Hematopoietic multipotent progenitor cell treated with erythropoietin and hydrocortisone succinate and interleukin-3 and kit ligand, for 15 days (in vitro differentiated cells): ENCODE data around the gene CD6.

ENCODE experiments used
- DNase-seq: peaks from one replicate; pipeline ENCODE4 v3.0.0-alpha.2; 2015; ENCODE audit warnings: low spot score

CD6 gene

DNA sequence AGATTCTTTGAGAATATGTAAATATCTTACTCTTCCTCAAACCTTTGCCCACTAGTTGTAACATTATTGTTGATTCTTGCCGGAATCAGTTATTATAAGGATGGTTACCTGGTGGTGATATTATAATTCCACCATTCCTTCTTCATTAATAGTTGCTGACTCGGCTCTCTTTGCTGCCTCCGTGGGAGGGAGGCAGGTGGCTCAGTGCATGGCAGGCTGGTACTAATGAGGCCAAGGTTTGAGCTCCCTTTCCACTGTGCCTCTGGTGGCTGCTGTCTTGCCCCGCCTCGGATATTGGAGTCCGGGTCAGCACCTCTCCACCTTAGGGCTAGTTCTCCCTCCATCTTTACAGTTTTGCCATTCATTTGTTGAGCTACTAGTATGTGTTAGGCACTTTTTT lies 12.7 kb downstream of the CD6 start:
- no peak for DNase-seq

DNA sequence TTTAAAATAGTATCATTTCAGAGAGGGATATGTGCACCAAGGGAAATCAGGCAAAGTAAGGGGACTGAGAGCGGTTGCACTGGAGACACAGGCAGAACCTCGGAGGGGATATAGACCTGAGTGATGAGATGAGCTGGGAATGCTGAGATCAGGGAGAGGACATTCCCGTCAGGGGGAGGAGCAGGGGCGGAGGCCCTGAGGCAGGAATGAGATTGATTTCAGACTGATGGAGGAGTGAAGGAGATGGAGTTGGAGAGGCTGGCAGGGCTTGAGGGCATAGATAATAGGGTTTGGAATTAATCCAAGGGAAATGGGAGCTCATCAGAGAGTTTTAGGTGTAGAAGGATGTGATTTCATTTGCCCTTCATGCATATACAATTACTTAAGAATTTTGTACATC lies 13.2 kb downstream of the CD6 start:
- no peak for DNase-seq

DNA sequence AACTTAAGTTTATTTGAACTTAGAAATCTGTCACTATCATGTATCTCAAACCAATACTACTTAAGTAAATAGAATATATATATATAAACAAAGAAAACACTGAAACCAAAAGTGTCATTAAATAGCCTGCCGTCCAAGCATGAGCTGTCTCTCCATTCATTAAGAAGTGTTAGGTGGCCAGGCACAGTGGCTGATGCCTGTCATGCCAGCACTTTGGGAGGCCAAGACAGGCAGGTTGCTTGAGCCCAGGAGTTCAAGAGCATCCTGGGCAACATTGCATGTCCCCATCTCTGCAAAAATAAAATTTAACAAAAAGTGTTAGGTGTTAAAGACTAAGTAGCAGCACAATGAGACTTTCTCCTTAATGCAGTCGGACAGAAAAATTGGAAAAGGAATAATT lies 14.0 kb downstream of the CD6 start:
- DNase-seq: no peak

DNA sequence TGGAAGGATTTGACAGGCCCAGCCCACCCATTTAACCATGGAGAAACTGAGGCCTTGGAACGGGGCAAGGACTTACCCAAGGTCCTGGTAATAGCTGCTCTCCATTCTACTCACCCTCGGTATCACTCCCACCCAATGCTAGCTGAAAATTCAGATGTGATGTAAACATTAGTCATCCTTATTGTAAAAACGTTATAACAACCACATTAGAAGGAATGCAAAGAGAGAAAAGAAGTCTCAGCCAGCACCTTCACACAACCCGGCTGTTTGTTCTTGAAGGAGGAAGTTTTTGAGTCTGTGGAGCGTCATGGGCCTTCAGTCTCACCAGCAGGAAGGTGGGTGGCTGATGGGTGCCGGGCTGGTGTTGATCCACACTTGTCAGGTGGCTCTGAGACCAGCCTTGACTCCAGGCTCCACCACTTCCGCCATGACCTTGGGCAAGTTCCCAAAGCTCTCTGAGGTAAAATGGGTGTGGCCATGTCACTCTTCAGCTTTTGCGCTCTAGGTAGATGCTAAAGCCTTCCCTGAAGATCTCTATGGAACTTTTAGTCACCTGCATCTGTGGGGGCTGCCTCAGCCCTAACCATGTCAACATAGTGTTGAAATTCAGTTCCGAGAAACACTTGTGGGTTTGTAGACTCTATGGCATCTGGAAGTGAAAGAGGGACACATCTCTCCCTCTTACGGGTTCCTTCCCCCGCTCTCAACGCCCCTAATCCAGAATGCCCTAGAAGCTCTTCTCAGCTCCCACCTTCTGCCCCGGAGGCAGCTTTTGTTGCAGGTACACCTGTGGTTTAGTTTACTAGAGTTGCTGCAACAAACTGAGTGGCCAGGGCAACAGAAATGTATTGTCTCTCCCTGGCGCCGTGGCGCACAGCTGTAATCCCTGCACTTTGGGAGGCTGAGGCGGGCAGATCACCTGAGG lies 14.8 kb downstream of the CD6 start:
- DNase-seq: no peak

DNA sequence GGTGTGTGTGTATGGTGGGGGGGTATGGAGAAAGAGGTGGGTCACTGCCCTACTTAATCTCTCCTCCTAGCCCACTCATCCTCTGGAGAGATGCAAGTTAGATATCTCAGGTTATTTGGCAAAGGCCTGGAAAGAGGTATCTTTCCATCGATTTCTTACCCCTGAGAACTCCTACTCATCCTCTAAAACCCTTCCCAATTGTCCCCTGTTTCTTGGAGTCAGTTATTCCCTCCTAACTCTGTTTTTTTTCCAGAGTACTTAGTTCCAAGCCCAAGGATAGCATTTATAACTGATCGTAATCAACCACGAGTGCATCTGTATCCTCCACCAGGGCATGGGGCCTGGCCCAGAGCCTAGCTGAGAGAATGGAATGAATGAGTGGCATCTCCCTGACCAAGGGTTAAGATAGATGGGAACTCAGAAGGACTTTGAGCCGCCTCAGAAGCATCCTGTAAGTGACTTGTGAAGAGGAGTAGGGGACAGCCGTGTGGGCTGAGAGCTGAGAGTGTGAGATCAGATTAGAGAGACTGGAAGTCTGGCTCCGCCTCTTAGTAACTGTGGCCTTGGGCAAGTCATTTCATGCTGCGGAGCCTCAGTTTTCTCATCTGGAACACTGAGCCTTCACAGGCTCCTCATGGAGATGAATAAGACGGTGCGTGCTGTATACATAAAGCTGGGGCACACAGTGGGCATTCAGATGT lies 16.2 kb downstream of the CD6 start:
- DNase-seq: no peak

DNA sequence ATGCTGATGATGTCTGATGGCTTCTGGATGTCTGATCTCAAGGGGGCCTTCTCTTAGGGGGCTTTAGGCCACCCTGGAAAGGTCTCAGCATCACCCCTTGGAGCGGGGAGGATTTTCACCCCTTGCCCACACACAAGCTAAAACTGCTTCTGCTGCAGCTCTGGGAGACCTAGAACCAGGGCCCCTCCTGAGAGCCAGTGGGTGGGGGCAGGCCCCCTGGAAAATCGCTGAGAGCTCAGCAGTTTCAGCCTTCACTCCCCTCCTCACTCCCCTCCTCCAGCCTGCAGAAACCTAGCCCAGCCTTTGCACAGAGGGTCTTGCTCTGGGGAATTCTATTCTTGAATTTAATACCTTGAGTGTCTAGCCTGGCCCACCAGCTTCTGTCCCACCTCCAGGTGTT lies 17.2 kb downstream of the CD6 start:
- no peak for DNase-seq

DNA sequence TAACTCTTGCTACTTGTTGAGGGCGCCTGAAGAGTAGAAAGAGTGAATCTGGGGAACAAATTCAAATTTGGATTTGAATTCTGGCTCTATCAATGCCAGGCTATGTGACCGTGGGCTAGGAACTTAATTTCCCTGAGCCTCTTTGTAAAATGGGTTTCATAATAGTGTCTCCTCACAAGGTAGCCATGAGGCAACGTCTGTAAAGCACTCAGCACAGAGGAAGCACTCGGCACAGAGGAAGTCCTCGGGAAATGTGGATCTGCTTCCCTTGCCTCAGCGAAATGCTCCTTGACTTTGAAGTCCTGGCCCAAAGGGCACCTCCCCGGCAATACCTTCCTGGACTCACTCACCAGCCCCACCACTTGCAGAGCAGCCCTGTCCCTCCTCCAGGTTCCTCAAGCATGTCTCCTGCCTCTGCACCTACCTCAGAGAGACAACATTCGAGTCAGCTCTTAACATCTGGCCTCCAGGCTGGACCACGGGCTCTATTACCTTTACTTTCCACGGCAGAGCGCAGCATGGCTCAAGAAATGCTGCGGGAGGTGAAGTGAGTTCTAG lies 17.7 kb downstream of the CD6 start:
- DNase-seq: no peak

DNA sequence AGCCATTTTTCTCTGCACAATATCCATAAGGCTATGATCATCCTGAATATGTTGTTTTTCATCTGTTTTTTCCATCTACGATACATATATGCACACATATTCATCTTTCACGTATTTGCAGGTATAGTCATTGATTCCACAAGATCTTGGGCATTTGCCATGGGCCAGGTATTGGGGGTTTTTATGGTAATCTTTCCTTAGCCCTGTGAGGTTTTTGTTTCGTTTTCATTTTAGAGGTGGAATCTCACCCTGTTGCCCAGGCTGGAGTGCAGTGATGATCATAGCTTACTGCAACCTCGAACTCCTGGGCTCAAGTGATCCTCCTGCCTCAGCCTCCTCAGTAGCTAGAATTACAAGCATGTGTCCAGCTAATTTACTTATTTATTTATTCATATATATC lies 20.0 kb downstream of the CD6 start:
- DNase-seq: no peak

DNA sequence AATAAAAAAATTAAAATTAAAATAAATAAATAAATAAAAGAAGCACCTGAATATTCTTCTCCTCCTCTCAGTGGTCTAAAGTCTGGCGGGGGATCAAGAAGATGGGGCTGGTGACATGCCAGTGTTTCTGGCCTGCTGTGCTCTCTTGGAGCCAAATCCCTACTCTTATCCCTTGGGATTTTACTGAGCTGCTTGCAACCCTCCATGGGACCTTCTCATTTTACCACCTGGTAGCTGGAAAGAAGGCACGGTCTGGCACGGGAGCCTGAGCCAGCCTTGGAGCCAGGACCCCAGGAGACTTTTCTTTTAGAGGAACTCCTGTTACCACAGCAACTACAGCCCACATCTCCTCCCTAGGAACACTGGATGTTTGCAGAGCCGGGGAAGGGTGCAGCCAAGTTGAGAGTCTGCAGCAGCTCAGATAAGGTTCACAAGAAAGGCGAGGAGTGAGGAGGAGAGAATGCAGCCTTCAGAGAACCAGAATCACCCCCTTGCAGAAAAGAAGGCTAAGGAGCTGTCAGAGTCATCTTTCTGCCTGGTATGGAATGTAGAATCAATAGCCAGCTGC lies 21.4 kb downstream of the CD6 start:
- DNase-seq: no peak

DNA sequence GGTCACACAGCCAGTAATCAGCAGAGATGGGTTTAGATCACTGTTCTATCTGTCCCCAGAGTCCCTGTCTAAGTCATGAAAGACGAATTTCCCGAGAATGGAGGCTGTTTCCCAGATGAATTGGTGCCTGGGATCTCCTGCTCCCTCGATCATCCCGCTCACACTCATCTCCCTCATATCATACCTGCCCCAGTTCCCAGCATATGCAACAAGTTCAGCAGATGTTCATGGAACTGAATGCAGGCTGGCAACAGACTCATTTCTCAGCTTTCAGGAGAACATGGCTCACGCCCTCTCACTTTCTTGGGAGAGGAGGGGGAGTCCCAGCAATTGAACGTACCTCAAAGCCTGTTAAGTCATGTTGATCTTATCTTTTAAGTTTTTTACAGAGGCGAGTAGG lies 22.1 kb downstream of the CD6 start:
- DNase-seq: no peak

DNA sequence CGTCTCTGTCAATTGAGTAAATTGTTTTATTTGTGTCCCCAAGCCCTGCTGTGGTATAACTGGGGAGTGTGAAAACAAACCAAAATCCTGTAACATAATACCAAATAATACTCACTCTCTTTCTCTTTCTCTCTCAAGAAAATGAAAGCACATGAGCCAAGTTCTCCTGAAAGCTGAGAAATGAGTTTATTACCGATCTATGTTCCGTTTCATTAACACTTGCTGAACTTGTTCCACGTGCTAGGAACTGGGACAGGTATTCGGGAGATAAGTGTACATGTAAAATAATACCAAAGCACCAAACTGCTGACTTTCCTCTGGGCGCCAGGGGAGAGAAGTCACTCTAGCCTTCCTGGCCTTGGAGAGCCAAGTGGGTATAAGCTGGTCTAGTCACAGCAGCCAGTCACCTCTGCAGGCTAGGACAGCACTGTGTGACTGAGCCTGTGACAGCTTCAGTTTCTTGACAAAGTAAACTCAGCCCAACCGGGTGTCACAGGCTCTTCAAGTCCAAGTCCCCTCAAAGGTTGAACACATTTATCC lies 23.1 kb downstream of the CD6 start:
- no peak for DNase-seq

DNA sequence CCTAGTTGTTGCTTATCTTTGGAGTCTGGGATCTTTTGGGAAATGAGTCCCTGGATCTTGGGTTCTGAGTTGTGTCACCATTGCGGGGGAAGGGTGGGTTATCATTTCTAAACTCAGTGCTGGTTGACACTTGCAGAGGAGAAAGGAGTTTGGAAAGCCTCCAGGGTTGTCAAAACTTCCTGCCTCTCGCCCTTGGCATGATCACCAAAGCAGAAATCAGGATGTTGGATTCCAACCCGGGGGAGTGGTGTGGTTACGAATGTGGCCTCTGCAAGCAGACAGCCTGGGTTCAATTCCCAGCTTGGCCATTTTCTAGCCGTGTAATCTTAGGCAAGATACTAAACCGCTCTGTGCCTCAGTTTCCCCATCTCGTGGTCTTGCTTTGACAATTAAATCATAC lies 24.3 kb downstream of the CD6 start:
- DNase-seq: no peak

DNA sequence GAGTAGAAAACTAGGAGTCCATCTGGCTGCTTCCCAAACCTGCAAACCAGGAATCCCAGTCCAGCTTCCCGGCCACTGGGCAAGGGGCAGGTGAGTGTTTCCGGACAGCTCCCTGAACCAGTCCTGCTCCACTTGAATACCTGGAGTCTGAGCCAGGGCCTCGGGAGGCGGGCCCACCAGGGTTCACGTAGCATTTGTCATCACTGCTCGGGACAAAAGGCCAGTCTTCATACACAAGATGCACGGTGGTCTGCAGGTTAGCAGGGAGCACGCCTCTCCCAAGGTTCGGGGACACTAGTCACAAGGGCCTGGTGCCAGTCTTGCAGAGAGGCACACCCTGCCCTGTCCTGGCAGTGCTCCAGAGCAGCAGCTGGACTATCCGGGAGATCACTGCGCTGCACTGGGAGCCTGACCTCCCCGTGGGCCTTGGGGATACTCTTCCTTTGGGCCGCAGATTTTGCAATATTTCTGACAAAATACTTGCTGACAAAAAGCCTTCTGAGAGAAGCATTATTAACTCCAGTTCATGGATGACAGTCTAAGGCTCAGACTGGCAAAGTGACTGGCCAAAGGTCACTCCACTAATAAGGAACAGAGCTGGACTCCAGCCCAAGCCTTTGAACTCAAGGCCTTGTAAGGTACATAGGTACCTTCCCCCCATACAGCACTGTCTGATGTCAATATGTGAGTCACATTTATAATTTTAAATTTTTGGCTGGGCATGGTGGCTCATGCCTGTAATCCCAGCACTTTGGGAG lies 25.1 kb downstream of the CD6 start:
- DNase-seq: no peak

DNA sequence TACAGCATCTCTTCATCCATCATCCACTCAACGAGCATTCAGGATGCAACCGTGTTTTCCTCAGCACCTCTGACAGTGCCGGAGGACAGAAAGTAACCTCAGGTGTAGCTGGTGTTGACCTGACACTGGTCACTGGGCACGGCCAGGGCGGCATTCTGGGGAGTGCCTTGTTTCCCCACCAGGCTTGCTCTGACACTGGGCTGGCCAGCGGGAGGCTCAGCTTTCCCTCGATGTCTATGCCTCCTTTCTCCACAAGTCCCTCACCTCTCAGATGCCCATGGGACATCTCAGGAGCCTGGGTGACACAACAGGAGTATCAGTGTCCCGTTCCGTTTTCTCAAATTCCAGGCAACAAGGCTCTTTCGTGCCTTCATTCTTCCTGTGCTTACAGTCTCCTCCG lies 28.9 kb downstream of the CD6 start:
- no peak for DNase-seq

DNA sequence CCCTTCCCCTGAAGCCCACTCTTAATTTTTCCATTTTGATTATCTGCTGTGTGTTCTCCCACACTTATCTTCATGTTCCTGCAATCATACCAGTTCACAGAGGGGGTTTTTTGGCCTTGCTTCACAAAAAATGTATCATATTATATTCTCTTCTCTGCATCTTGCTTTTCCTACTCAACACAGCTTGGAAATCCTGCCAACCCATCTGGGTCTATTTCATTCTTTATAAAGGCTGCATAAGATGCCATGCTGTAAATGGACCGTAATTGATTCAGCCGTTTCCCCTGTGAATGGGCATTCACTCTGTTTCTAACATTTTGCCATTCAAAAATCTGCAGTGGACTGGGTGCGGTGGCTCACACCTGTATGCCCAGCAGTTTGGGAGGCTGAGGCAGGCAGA lies 30.5 kb downstream of the CD6 start:
- DNase-seq: no peak

DNA sequence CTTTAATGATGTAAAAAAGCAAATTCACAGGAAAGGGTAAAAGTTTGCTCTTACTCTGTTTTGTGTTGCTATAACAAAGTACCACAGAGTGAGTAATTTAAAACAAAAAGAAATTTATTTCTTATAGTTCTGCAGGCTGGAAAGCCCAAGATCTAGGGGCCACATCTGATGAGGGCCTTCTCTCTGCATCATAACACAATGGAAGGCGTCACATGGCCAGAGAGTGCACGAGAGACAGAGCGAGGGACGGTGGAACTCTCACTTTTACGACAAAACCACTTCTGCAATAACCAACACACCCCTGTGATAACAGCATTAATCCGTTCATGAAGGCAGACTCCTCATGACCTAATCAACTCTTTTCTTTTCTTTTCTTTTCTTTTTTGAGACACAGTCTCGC lies 31.1 kb downstream of the CD6 start:
- no peak for DNase-seq

DNA sequence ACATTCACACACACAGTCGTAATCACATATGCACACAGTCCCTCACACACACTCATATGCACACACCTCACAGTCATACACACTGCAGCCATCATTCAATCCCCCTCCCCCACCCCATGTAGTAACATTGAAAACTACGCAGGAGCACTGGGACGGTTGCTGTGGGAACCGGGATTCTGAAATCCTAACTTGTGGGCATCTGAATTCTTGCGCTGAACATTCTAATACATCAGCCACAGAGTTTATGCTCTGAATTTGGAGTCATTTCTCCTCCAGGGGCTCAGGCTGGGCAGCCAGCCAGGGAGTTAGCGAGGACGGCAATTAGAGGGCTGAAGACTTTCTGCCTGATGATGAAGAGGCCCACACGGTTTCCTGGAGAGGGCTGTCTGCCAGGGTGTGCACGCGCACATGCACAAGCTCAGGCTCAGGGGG lies 32.7 kb downstream of the CD6 start:
- no peak for DNase-seq

DNA sequence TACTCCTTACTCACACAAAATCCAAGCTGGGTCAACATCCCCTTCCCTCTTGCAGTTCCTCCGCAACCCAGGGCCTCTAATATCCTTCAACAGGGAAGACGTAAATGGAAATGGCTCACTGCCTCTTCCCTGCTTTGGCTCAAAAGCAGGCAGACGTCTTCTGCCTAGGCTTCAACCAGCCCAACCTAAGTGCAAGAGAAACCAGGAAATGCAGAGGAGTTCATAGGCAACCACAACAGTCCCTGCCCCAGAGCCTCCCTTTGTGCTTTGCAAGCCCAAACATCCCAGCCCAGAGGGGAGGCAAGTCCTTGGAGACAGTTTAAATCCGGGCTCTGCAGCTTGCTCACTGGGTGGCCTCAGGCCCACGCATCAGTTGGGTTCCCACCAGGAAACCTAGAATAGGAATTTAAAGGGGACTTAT lies 33.3 kb downstream of the CD6 start:
- no peak for DNase-seq

DNA sequence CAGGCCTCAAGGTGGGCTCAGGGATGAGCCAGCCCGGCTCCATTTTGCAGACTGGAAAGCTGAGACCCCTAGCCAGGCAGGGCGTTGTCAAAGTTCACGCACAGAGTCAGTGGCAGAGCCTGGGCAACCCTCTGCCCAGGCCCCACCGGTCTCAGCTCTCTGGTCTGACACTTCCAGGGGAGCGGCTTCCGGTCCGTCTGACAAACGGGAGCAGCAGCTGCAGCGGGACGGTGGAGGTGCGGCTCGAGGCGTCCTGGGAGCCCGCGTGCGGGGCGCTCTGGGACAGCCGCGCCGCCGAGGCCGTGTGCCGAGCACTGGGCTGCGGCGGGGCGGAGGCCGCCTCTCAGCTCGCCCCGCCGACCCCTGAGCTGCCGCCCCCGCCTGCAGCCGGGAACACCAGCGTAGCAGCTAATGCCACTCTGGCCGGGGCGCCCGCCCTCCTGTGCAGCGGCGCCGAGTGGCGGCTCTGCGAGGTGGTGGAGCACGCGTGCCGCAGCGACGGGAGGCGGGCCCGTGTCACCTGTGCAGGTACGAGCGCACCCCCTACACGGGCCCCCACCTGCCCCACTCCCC lies 36.0 kb downstream of the CD6 start:
- DNase-seq: no peak

DNA sequence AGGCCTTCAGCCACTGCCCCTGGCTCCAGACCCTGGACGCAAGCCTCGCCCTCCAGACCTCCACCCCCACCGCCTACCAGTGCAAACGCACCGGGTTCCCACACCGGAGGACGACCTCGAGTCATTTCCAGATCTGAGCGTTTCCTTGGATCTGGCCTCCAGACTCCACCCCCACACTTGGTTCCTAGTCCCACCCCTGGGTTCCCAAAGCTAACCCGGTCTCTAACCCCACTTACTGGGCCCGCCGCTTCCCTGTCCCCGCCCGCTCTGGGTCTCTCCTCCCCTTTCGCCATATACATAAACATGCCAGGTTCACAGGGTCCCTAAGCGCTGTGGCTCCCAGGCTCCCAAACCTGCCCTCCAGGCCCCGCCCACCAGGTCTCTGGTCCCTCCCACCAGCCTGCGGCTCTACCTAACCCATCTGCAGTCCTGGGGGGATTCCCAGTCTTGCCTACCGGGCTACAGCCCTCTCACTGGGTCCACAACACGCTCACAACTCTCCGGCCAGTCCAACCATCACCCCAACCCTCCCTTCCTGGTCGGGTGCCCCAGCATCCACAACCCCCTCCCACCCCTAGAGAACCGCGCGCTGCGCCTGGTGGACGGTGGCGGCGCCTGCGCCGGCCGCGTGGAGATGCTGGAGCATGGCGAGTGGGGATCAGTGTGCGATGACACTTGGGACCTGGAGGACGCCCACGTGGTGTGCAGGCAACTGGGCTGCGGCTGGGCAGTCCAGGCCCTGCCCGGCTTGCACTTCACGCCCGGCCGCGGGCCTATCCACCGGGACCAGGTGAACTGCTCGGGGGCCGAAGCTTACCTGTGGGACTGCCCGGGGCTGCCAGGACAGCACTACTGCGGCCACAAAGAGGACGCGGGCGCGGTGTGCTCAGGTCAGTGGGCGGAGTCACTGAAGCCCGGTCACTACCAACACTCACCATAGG lies 36.7 kb downstream of the CD6 start:
- no peak for DNase-seq
